NB4 (cell line): Measurements from ENCODE around the gene TRIM3.
A peak's percentile ranks its signal among the peaks of the same experiment; 100 is the strongest.

Experiments
- DNase-seq: peaks from one replicate; pipeline ENCODE4 v3.0.0; 2010; ENCODE audit warnings: low read depth
- H3K4me3 ChIP-seq: one replicate; pipeline ENCODE4 v1.5.1; 2011; ENCODE audit warnings: mild to moderate bottlenecking, low read depth, low read length, moderate library complexity
- MYC ChIP-seq: IDR thresholded peaks from 2 replicates; pipeline ENCODE4 v1.6.1; 2011; ENCODE audit warnings: low read depth, low read length
- POLR2A ChIP-seq: IDR thresholded peaks from 2 replicates; pipeline ENCODE4 v1.6.1; 2011; ENCODE audit warnings: mild to moderate bottlenecking; ENCODE audit not compliant: insufficient read length; ENCODE audit errors: extremely low read depth
- TF ChIP-seq, protein P1 (sequence below): IDR thresholded peaks from 2 replicates; pipeline ENCODE4 v1.6.1; 2011; ENCODE audit warnings: low read depth, low read length
- TF ChIP-seq, protein P2 (sequence below): IDR thresholded peaks from one replicate; pipeline ENCODE4 v1.5.1; 2012; ENCODE audit warnings: low read depth, low read length

Gene TRIM3

GRCh38 chr11:6453152-6453551 lies 20.6 kb downstream of the TRIM3 start:
- H3K4me3 ChIP-seq, result no peak overlapping the region
- DNase-seq, result no peak
- TF ChIP-seq, protein P1, sequence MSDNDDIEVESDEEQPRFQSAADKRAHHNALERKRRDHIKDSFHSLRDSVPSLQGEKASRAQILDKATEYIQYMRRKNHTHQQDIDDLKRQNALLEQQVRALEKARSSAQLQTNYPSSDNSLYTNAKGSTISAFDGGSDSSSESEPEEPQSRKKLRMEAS, result no peak
- TF ChIP-seq POLR2A, result no peak
- TF ChIP-seq, protein P2, sequence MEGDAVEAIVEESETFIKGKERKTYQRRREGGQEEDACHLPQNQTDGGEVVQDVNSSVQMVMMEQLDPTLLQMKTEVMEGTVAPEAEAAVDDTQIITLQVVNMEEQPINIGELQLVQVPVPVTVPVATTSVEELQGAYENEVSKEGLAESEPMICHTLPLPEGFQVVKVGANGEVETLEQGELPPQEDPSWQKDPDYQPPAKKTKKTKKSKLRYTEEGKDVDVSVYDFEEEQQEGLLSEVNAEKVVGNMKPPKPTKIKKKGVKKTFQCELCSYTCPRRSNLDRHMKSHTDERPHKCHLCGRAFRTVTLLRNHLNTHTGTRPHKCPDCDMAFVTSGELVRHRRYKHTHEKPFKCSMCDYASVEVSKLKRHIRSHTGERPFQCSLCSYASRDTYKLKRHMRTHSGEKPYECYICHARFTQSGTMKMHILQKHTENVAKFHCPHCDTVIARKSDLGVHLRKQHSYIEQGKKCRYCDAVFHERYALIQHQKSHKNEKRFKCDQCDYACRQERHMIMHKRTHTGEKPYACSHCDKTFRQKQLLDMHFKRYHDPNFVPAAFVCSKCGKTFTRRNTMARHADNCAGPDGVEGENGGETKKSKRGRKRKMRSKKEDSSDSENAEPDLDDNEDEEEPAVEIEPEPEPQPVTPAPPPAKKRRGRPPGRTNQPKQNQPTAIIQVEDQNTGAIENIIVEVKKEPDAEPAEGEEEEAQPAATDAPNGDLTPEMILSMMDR, result no peak
- no peak for TF ChIP-seq MYC

DNA sequence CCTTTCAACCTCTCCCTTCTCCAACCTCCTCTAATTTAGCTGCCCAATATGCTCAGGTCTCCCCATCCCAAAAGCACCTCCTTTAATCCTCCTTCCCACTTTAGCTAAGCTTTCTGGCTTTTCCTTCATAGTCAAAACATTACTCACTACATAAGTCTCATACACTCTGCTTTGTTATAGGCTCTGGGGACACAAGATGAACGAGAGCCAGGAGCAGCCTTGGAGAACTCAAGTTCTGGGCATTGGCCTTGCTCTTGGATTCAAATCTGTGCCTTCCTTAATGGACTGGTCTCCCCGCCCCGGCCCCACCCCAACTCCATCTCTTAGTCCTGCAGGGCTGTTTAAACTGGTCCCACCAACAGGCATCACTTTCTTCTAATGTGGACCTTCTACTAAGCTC lies 21.5 kb downstream of the TRIM3 start:
- TF ChIP-seq, protein P2, result no peak
- no peak for TF ChIP-seq MYC
- no peak for TF ChIP-seq POLR2A
- TF ChIP-seq, protein P1, result no peak
- DNase-seq, result no peak
- H3K4me3 ChIP-seq, result no peak overlapping the region

GRCh38 chr11:6448574-6448973 lies 25.2 kb downstream of the TRIM3 start:
- no peak for TF ChIP-seq POLR2A
- TF ChIP-seq MYC, result no peak
- TF ChIP-seq, protein P2, result no peak
- TF ChIP-seq, protein P1, result no peak
- DNase-seq, result no peak

DNA sequence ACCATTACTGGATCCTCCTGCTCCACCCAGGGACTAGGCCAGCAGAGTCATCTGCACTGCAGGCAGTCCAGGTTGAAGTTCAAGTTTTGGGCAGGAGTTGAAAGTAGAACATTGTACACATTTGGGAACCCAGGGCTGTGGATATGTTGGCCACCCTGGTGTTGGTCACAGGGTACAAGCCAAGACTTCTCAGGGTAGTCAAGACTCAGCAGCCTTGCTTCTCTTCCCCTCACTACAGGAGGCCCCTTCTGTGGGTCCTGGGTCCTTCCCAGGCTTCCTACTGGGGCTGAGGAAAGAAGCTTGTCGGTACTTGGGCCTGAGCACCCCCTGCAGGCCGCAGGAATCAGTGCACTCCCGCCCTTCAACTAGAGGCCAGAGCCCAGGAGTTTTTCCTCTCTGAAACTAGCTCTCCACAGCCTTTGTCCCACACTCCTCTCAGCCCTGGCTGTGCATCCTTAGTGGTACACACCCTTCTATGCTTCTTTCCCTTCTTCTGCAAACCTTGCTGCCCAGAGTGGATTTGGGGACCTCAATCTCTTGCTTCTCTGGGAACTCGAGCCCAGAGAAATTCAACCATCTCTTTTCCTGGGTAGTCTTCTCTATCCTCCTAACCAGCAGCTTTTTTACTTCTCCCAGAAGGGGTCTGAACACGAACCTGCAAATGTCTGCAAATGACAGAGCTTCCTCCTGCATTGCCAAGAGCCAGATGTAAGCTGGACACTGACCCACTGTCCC lies 30.3 kb downstream of the TRIM3 start:
- TF ChIP-seq, protein P1, result no peak
- TF ChIP-seq, protein P2, result peak; percentile 83
- TF ChIP-seq MYC (no peak), POLR2A (no peak)
- DNase-seq, result peak; percentile 61
- no peak overlapping the region for H3K4me3 ChIP-seq

More at GRCh38 chr11:6448574-6448973, 25.2 kb downstream of the TRIM3 start:
- no peak overlapping the region for H3K4me3 ChIP-seq

DNA sequence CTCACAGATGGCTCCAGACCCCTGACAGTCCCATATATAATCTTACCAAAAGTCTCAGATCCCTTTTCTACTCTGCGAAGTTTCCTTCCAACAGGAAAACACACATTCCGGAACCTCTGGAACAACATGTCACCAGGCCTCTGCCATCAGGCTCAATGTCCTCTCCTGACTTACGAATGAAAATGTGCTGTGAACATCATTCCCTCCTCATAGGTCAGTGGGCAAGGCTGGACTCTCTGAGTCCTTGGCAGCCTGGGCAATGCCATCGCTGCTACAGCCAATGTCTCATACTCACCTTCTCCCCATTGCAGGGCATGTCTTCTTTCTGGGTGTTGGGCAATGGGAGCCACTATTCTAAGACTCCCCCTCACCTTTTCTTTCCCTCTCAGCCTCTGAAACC lies 31.3 kb downstream of the TRIM3 start:
- DNase-seq, result no peak
- TF ChIP-seq, protein P1, result no peak
- TF ChIP-seq MYC (no peak), POLR2A (no peak)
- TF ChIP-seq, protein P2, result no peak
- no peak overlapping the region for H3K4me3 ChIP-seq

DNA sequence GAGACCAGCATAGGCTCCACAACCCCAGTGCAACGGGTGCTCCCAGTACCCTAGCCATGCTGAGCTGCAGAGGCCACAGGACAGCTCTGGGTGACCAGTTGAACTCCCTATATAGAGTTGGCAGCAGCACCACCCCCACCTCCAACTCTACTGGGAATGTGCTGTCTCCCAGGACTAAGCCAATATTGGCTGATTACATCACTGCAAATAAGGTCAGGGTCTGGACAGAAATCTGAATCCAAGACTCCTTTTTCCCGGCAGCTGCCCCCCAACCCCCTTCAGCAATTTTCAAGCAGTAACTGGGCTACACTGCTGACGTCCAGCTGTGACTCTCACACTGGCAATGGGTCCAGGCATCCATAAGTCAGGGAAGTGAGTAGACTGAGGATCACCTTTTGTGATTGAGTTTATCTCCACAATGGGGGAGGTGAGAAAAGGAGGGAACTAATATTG lies 32.8 kb downstream of the TRIM3 start, which contains the start of gene HPX:
HPX (minus strand) TSS at position 82 of the 453 bp plus-strand sequence; CDS start at position 58, 24 bp downstream.
- no peak for DNase-seq
- no peak within 1 kb of the TSS for H3K4me3 ChIP-seq
- TF ChIP-seq MYC, result no peak
- TF ChIP-seq POLR2A, result no peak
- TF ChIP-seq, protein P1, result no peak
- TF ChIP-seq, protein P2, result no peak
